Muscle layer of colon (tissue), 2 donors: ENCODE data around the gene SMIM28.
"Not testable (repeated sequence)": the region's sequence is repeated elsewhere in the genome, so short reads cannot be mapped to it uniquely, and the experiment has no call there.

Experiments
- H3K27ac ChIP-seq: one replicate; pipeline ENCODE4 v1.7.0; 2013; ENCODE audit warnings: low read depth, mild to moderate bottlenecking, low read length, moderate library complexity
- H3K27me3 ChIP-seq, 2 donors: one replicate each; pipeline ENCODE4 v1.7.0; 2013; ENCODE audit warnings: low read length in 2 of 2, mild to moderate bottlenecking in 2 of 2; ENCODE audit not compliant: insufficient read depth in 2 of 2, control insufficient read depth in 1 of 2
- H3K36me3 ChIP-seq: one replicate; pipeline ENCODE4 v1.7.0; 2013; ENCODE audit warnings: mild to moderate bottlenecking, low read length; ENCODE audit not compliant: insufficient read depth
- H3K4me1 ChIP-seq: one replicate; pipeline ENCODE4 v1.7.0; 2013; ENCODE audit warnings: mild to moderate bottlenecking, low read length; ENCODE audit not compliant: insufficient read depth
- H3K4me3 ChIP-seq, 2 donors: one replicate each; pipeline ENCODE4 v1.7.0; 2013; ENCODE audit warnings: low read length in 2 of 2, low read depth in 1 of 2, mild to moderate bottlenecking in 1 of 2, moderate library complexity in 1 of 2
- H3K9ac ChIP-seq: one replicate; pipeline ENCODE4 v1.7.0; 2013; ENCODE audit warnings: low read length
- H3K9me3 ChIP-seq: one replicate; pipeline ENCODE4 v1.7.0; 2013; ENCODE audit warnings: mild to moderate bottlenecking, low read length
- donor health status: abdominal sarcoma.
- donor health status: Adenocarcinoma of cecum.

The SMIM28 gene

GRCh38 chr6:138345565-138346285 is 32.0 kb upstream of the SMIM28 start:
- Histone ChIP-seq H3K36me3 (no peaks in the 10 kb centered on the region), H3K9me3 (no peaks in the 10 kb centered on the region), H3K27me3 (no peaks in the 10 kb centered on the region), H3K27ac (no peak overlapping the region), H3K4me1 (no peaks in the 10 kb centered on the region), H3K4me3 (no peak overlapping the region), H3K9ac (no peak overlapping the region)

- Histone ChIP-seq H3K9me3 (no peaks in the 10 kb centered on the region), H3K27me3 (no peaks in the 10 kb centered on the region), H3K4me3 (no peak overlapping the region), H3K36me3 (no peaks in the 10 kb centered on the region), H3K9ac (no peak overlapping the region), H3K27ac (no peak overlapping the region), H3K4me1 (no peaks in the 10 kb centered on the region)
Measured at GRCh38 chr6:138346302-138347195, 31.2 kb upstream of the SMIM28 start.

- Histone ChIP-seq H3K9me3 (no peaks in the 10 kb centered on the region), H3K4me3 (no peak overlapping the region), H3K36me3 (no peaks in the 10 kb centered on the region), H3K27ac (no peak overlapping the region), H3K27me3 (no peaks in the 10 kb centered on the region), H3K4me1 (no peaks in the 10 kb centered on the region), H3K9ac (no peak overlapping the region)
Measured at GRCh38 chr6:138347864-138348263, 29.8 kb upstream of the SMIM28 start.

- no peaks in the 10 kb centered on the region for H3K9me3 ChIP-seq
- no peaks in the 10 kb centered on the region for H3K4me1 ChIP-seq
- H3K4me3 ChIP-seq: no peak overlapping the region
- no peaks in the 10 kb centered on the region for H3K27me3 ChIP-seq
- H3K36me3 ChIP-seq: no peaks in the 10 kb centered on the region
- no peak overlapping the region for H3K9ac ChIP-seq
- no peak overlapping the region for H3K27ac ChIP-seq
Measured at GRCh38 chr6:138349891-138350290, 27.8 kb upstream of the SMIM28 start.

GRCh38 chr6:138357928-138358327 is 19.8 kb upstream of the SMIM28 start:
- Histone ChIP-seq H3K36me3 (no peaks in the 10 kb centered on the region), H3K9ac (no peak overlapping the region), H3K9me3 (no peaks in the 10 kb centered on the region)

GRCh38 chr6:138368684-138369083 is 9.0 kb upstream of the SMIM28 start:
- H3K4me1 ChIP-seq, H3K27me3 ChIP-seq: not testable (repeated sequence)

More at GRCh38 chr6:138357928-138358327, 19.8 kb upstream of the SMIM28 start:
- Histone ChIP-seq H3K4me1 (no peaks in the 10 kb centered on the region), H3K4me3 (no peak overlapping the region), H3K27ac (no peak overlapping the region), H3K27me3 (no peaks in the 10 kb centered on the region)

GRCh38 chr6:138370631-138371451 is 6.9 kb upstream of the SMIM28 start:
- H3K27me3 ChIP-seq: no peaks in the 10 kb centered on the region
- H3K9ac ChIP-seq: no peak overlapping the region
- H3K27ac ChIP-seq: no peak overlapping the region
- no peaks in the 10 kb centered on the region for H3K4me1 ChIP-seq
- no peak overlapping the region for H3K4me3 ChIP-seq
- no peaks in the 10 kb centered on the region for H3K9me3 ChIP-seq
- no peaks in the 10 kb centered on the region for H3K36me3 ChIP-seq

More at GRCh38 chr6:138368684-138369083, 9.0 kb upstream of the SMIM28 start:
- not testable (repeated sequence) for H3K4me3 ChIP-seq, H3K27ac ChIP-seq, H3K9me3 ChIP-seq, H3K9ac ChIP-seq, H3K36me3 ChIP-seq

- Histone ChIP-seq H3K4me1 (no peaks in the 10 kb centered on the region), H3K9ac (no peak overlapping the region), H3K27me3 (no peaks in the 10 kb centered on the region), H3K4me3 (no peak overlapping the region), H3K27ac (no peak overlapping the region), H3K9me3 (no peaks in the 10 kb centered on the region), H3K36me3 (no peaks in the 10 kb centered on the region)
Measured at GRCh38 chr6:138371452-138371711, 6.3 kb upstream of the SMIM28 start.

GRCh38 chr6:138371720-138372119 is 6.0 kb upstream of the SMIM28 start:
- Histone ChIP-seq H3K9me3 (no peaks in the 10 kb centered on the region), H3K36me3 (no peaks in the 10 kb centered on the region), H3K4me3 (no peak overlapping the region), H3K27me3 (no peaks in the 10 kb centered on the region), H3K4me1 (no peaks in the 10 kb centered on the region), H3K9ac (no peak overlapping the region), H3K27ac (no peak overlapping the region)

- Histone ChIP-seq H3K4me3 (no peak overlapping the region), H3K9me3 (no peaks in the 10 kb centered on the region), H3K27ac (no peak overlapping the region), H3K36me3 (no peaks in the 10 kb centered on the region), H3K4me1 (no peaks in the 10 kb centered on the region), H3K27me3 (no peaks in the 10 kb centered on the region), H3K9ac (no peak overlapping the region)
Measured at GRCh38 chr6:138372711-138373463, 4.8 kb upstream of the SMIM28 start.

- Histone ChIP-seq H3K9me3 (no peaks in the 10 kb centered on the region), H3K27ac (no peak overlapping the region), H3K36me3 (no peaks in the 10 kb centered on the region), H3K27me3 (no peaks in the 10 kb centered on the region), H3K9ac (no peak overlapping the region), H3K4me1 (no peaks in the 10 kb centered on the region), H3K4me3 (no peak overlapping the region)
Measured at GRCh38 chr6:138374230-138374629, 3.5 kb upstream of the SMIM28 start.
